Ovary (tissue), 3 donors: Measurements from ENCODE around the gene ATP2B2.

ENCODE experiments used
- CTCF ChIP-seq, 3 donors: fragments of 450-650 bp in 2 of 3; fragments of 200-600 bp in 1 of 3; IDR thresholded peaks; one replicate each; pipeline versions ENCODE4 v1.5.1 to v1.8.0; 2016 to 2022; ENCODE audit warnings: antibody characterized with exemption in 3 of 3, mild to moderate bottlenecking in 1 of 3
- EP300 ChIP-seq: sonication (generic); formaldehyde crosslinking; IDR thresholded peaks from one replicate; pipeline ENCODE4 v1.6.1; 2017; ENCODE audit warnings: antibody characterized with exemption
- donor health status: DM: no; HTN: no; CAD: no.

GRCh38 chr3:10483686-10484345 is 21.6 kb downstream of the ATP2B2 start:
- TF ChIP-seq EP300 (no peak), CTCF (IDR thresholded peaks at IDR 0.05) (no peak)
